Hepatocyte (in vitro differentiated cells): ENCODE data around the gene LRSAM1.

Experiments used
- CTCF ChIP-seq: fragments of 200-600 bp; sonication (generic); IDR thresholded peaks from 2 replicates; pipeline ENCODE4 v1.5.1; 2016; ENCODE audit warnings: antibody characterized with exemption, mild to moderate bottlenecking; ENCODE audit not compliant: poor library complexity
- EZH2 ChIP-seq: fragments of 200-600 bp; sonication (generic); IDR thresholded peaks from 2 replicates; pipeline ENCODE4 v1.6.1; 2016; ENCODE audit warnings: antibody characterized with exemption, mild to moderate bottlenecking, borderline replicate concordance
- EZH2phosphoT487 ChIP-seq: fragments of 200-600 bp; sonication (generic); IDR thresholded peaks from one replicate; pipeline ENCODE4 v1.6.1; 2018; ENCODE audit warnings: antibody characterized with exemption, mild to moderate bottlenecking, low read depth, moderate library complexity; ENCODE audit not compliant: unreplicated experiment, severe bottlenecking

- TF ChIP-seq CTCF = no peak
- TF ChIP-seq EZH2 = no peak
- TF ChIP-seq EZH2phosphoT487 = no peak
These were observed 39.4 kb downstream of the LRSAM1 start for GRCh38 chr9:127490535-127491230.
